ENCODE data around the gene RNF220.

- TF ChIP-seq CTCF (IDR thresholded peaks at IDR 0.05) (no peak), POLR2A (IDR thresholded peaks at IDR 0.05) (no peak)
Observed at GRCh38 chr1:44380666-44381177, 24.3 kb upstream of the RNF220 start.

Measured in body of pancreas (tissue), 4 donors.